GM12878 (cell line): ENCODE measurements around the gene SMARCA4. TPM values are rescaled to one million over a fixed set of nuclear protein-coding genes. Genes with fewer than 3 reads are reported as not detected.

Experiments
- ATAC-seq: fragments of 200-7000 bp; cut with Tn5 transposase; 3 replicates; pipeline ENCODE4 v1.9.1; 2020; ENCODE audit warnings: mild to moderate bottlenecking, moderate library complexity
- BruUV-seq: library from RNA; stranded (reverse); fragments of 400-500 nt; replicated peaks from 2 replicates; lab custom pipeline; 2021; lab: Mats Ljungman, UMichigan
- CTCF ChIA-PET: fragments of 300-600 bp; sonication (Branson Sonifier 250); formaldehyde crosslinking; extraction: SDS; loops from one replicate; lab custom pipeline; 2021; ENCODE audit warnings: inconsistent platforms; lab: Yijun Ruan, JAX
- POLR2A ChIA-PET: fragments of 350-600 bp; formaldehyde crosslinking; extraction: SDS; loops from one replicate; lab custom pipeline; 2021; ENCODE audit warnings: inconsistent platforms; lab: Charles Lee
- RAD21 ChIA-PET: fragments of 300-600 bp; sonication (Branson Sonifier 250); formaldehyde crosslinking; loops from one replicate; lab custom pipeline; 2023; ENCODE audit warnings: antibody characterized with exemption; ENCODE audit not compliant: unreplicated experiment; lab: Charles Lee
- SMC1A ChIA-PET: fragments of 300-600 bp; sonication (Branson Sonifier 250); formaldehyde crosslinking; loops from one replicate; lab custom pipeline; 2023; ENCODE audit not compliant: unreplicated experiment, uncharacterized antibody; lab: Charles Lee
- DNase-seq: peaks from one replicate; pipeline ENCODE4 v3.0.0-alpha.2; 2011; ENCODE audit warnings: low read depth, low spot score
- FAIRE-seq: peaks from 3 replicates; lab custom pipeline; 2011; peaks lifted over from hg19 to GRCh38; lab: Jason Lieb, UNC
- H2AFZ ChIP-seq: 2 replicates; pipeline ENCODE4 v1.6.0; 2011; ENCODE audit warnings: low read depth, low read length, control low read depth; ENCODE audit not compliant: control insufficient read depth
- H3K27ac ChIP-seq: 2 replicates; pipeline ENCODE4 v1.5.1; 2011; ENCODE audit warnings: control low read depth; ENCODE audit not compliant: control insufficient read depth, insufficient read depth
- H3K27me3 ChIP-seq, 2 experiments: replicated peaks in 1 of 2; 2 replicates each; pipeline versions ENCODE4 v1.6.0 to v1.6.1; 2011; ENCODE audit warnings: low read length in 1 of 2; ENCODE audit not compliant: control insufficient read depth in 2 of 2, insufficient read depth in 2 of 2
- H3K36me3 ChIP-seq, 2 experiments: 2 replicates each; pipeline ENCODE4 v1.5.1; 2011; ENCODE audit warnings: low read length in 1 of 2; ENCODE audit not compliant: control insufficient read depth in 2 of 2, insufficient read depth in 2 of 2
- H3K4me1 ChIP-seq: 2 replicates; pipeline ENCODE4 v1.6.1; 2011; ENCODE audit warnings: mild to moderate bottlenecking, low read length, moderate library complexity, mixed read lengths; ENCODE audit not compliant: control insufficient read depth, insufficient read depth
- H3K4me2 ChIP-seq: 2 replicates; pipeline ENCODE4 v1.6.0; 2011; ENCODE audit warnings: control low read depth; ENCODE audit not compliant: control insufficient read depth, insufficient read depth
- H3K4me3 ChIP-seq: fragments of 200-600 bp; sonication (generic); 2 replicates; pipeline ENCODE4 v1.5.1; 2016
- H3K79me2 ChIP-seq: 2 replicates; pipeline ENCODE4 v1.6.0; 2011; ENCODE audit warnings: low read length; ENCODE audit not compliant: control insufficient read depth, insufficient read depth
- H3K9ac ChIP-seq: 2 replicates; pipeline ENCODE4 v1.8.0; 2011; ENCODE audit warnings: low read length, control low read depth, mixed read lengths; ENCODE audit not compliant: control insufficient read depth, insufficient read depth
- H3K9me3 ChIP-seq: replicated peaks from 3 replicates; pipeline ENCODE4 v1.5.1; 2011; ENCODE audit warnings: mild to moderate bottlenecking, low read length; ENCODE audit not compliant: control insufficient read depth, insufficient read depth
- H4K20me1 ChIP-seq: 2 replicates; pipeline ENCODE4 v1.6.0; 2011; ENCODE audit not compliant: control insufficient read depth, insufficient read depth
- BCL11A ChIP-seq: IDR thresholded peaks from 2 replicates; pipeline ENCODE4 v1.6.1; 2011; ENCODE audit warnings: low read depth, low read length
- E4F1 ChIP-seq: fragments of 450-650 bp; IDR thresholded peaks from 2 replicates; pipeline ENCODE4 v1.6.1; 2018; ENCODE audit warnings: borderline replicate concordance, mild to moderate bottlenecking; ENCODE audit not compliant: partially characterized antibody
- ETV6 ChIP-seq, 2 experiments: fragments of 450-650 bp in 1 of 2; IDR thresholded peaks in 1 of 2; conservative IDR thresholded peaks in 1 of 2; 2 replicates each; pipeline ENCODE4 v1.6.1; 2014; ENCODE audit warnings: antibody characterized with exemption in 1 of 2, borderline replicate concordance in 1 of 2, low read depth in 1 of 2, mild to moderate bottlenecking in 1 of 2, moderate library complexity in 1 of 2
- KAT2A ChIP-seq: conservative IDR thresholded peaks from 2 replicates; pipeline ENCODE4 v1.6.1; 2011; ENCODE audit warnings: low read depth, low read length; ENCODE audit not compliant: control insufficient read depth
- MEF2B ChIP-seq: fragments of 450-650 bp; IDR thresholded peaks from 2 replicates; pipeline ENCODE4 v1.6.1; 2018; ENCODE audit warnings: mild to moderate bottlenecking, moderate library complexity; ENCODE audit not compliant: partially characterized antibody, poor library complexity, severe bottlenecking
- MXI1 ChIP-seq: fragments of 150-350 bp; IDR thresholded peaks from 2 replicates; pipeline ENCODE4 v1.6.1; 2011; ENCODE audit warnings: low read depth, mild to moderate bottlenecking, inconsistent platforms, low read length, improper control_type of control experiment
- RAD21 ChIP-seq: IDR thresholded peaks from 2 replicates; pipeline ENCODE4 v1.6.1; 2011; ENCODE audit warnings: mild to moderate bottlenecking, low read depth, low read length, moderate library complexity; ENCODE audit not compliant: insufficient read depth
- RUNX3 ChIP-seq: IDR thresholded peaks from 2 replicates; pipeline ENCODE4 v1.6.1; 2012; ENCODE audit warnings: low read length, inconsistent platforms
- SREBF2 ChIP-seq: IDR thresholded peaks from 2 replicates; pipeline ENCODE4 v1.6.1; 2012; ENCODE audit warnings: mild to moderate bottlenecking, low read length
- SUZ12 ChIP-seq: fragments of 200-600 bp; sonication (generic); IDR thresholded peaks from one replicate; pipeline ENCODE4 v1.6.1; 2018; ENCODE audit warnings: antibody characterized with exemption, mild to moderate bottlenecking; ENCODE audit not compliant: unreplicated experiment
- YY1 ChIP-seq: IDR thresholded peaks from 2 replicates; pipeline ENCODE4 v1.6.1; 2011; ENCODE audit warnings: low read depth, mild to moderate bottlenecking, low read length
- ZNF207 ChIP-seq: fragments of 450-650 bp; IDR thresholded peaks from 2 replicates; pipeline ENCODE4 v1.6.1; 2014; ENCODE audit warnings: antibody characterized with exemption, mild to moderate bottlenecking, borderline replicate concordance
- ZNF24 ChIP-seq: fragments of 450-650 bp; IDR thresholded peaks from 2 replicates; pipeline ENCODE4 v1.6.1; 2017; ENCODE audit warnings: antibody characterized with exemption, mild to moderate bottlenecking
- WGBS: methylation state at CpG from one replicate; pipeline ENCODE4 v1.1.6; 2016; ENCODE audit warnings: low lambda C conversion rate; ENCODE audit not compliant: insufficient replicate concordance, insufficient coverage; ENCODE audit errors: missing lambda C conversion rate; 5-methylcytosine and 5-hydroxymethylcytosine counted together
- in situ Hi-C: fragments of 300-500 bp; cut with MboI; formaldehyde crosslinking; loops from 9 replicates; pipeline ENCODE4 v1.14.3; 2018; ENCODE audit warnings: mixed read lengths
- intact Hi-C: fragments of 100-400 bp; cut with micrococcal nuclease; formaldehyde crosslinking; loops from one replicate; pipeline ENCODE4 v1.14.2; 2022; ENCODE audit not compliant: unreplicated experiment
- polyA plus RNA-seq, 11 experiments: library from polyadenylated mRNA; depleted of rRNA in 4 of 11; unstranded in 6 of 11; stranded (reverse) in 5 of 11; fragments of >200 nt; fragmentation: Nextera tagmentation in 4 of 11; fragmentation: Illumina TruSeq in 1 of 11; extraction: Ambion mirVana in 4 of 11; extraction: Trizol in 1 of 11; gene quantifications; 1 replicate in 1 of 11; 2 replicates in 10 of 11; pipeline versions ENCODE4 v1.2.1 to v1.2.3, GENCODE V29; 2011 to 2016; ENCODE audit warnings: inconsistent platforms in 2 of 11, missing spikeins in 2 of 11, low read depth in 1 of 11
- total RNA-seq, 4 experiments: library from RNA; depleted of rRNA in 3 of 4; stranded (reverse); fragments of >200 nt in 3 of 4; fragmentation: Illumina TruSeq in 1 of 4; extraction: Trizol in 1 of 4; gene quantifications; 2 replicates each; pipeline versions ENCODE4 v1.2.1 to v1.2.3, GENCODE V29; 2013 to 2021
- TF ChIP-seq, protein P1 (sequence below): fragments of 450-650 bp; formaldehyde crosslinking; IDR thresholded peaks from 2 replicates; pipeline ENCODE4 v1.4.0; 2020; ENCODE audit warnings: mild to moderate bottlenecking, moderate library complexity

Gene SMARCA4
- total and polyA plus RNA-seq, 10 of the 15 experiments (the other 5 are each of a cell fraction or from before 2014, with no cell fraction given): 22.4 to 175 (median 57.4) TPM

DNA sequence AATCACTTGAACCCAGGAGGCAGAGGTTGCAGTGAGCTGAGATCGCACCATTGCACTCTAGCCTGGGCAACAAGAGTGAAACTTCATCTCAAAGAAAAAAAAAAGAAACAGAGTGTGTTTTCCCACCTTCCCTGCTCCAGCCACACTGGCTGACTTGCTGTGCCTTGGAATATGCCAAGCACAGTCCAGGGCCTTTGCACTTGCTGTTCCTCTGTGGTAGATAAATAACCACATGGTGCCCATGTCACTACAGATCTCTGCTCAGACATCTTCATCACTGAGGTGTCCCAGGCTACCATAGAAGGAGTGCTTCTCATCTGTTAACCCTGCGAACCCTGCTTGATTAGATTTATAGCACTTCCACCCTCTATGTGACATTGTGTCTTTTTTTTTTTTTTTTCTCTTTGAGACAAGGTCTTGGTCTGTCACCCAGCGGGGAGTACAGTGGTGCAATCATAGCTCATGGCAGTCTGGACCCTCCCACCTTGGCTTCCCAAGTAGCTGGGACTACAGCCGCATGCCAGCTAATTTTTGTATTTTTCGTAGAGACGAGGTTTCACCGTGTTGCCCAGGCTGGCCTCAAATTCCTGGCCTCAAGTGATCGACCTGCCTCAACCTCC, 10.4 kb downstream of the SMARCA4 start (continued):
- TF ChIP-seq, protein P1, sequence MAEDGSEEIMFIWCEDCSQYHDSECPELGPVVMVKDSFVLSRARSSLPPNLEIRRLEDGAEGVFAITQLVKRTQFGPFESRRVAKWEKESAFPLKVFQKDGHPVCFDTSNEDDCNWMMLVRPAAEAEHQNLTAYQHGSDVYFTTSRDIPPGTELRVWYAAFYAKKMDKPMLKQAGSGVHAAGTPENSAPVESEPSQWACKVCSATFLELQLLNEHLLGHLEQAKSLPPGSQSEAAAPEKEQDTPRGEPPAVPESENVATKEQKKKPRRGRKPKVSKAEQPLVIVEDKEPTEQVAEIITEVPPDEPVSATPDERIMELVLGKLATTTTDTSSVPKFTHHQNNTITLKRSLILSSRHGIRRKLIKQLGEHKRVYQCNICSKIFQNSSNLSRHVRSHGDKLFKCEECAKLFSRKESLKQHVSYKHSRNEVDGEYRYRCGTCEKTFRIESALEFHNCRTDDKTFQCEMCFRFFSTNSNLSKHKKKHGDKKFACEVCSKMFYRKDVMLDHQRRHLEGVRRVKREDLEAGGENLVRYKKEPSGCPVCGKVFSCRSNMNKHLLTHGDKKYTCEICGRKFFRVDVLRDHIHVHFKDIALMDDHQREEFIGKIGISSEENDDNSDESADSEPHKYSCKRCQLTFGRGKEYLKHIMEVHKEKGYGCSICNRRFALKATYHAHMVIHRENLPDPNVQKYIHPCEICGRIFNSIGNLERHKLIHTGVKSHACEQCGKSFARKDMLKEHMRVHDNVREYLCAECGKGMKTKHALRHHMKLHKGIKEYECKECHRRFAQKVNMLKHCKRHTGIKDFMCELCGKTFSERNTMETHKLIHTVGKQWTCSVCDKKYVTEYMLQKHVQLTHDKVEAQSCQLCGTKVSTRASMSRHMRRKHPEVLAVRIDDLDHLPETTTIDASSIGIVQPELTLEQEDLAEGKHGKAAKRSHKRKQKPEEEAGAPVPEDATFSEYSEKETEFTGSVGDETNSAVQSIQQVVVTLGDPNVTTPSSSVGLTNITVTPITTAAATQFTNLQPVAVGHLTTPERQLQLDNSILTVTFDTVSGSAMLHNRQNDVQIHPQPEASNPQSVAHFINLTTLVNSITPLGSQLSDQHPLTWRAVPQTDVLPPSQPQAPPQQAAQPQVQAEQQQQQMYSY (CRISPR knock-in tag): no peak

DNA sequence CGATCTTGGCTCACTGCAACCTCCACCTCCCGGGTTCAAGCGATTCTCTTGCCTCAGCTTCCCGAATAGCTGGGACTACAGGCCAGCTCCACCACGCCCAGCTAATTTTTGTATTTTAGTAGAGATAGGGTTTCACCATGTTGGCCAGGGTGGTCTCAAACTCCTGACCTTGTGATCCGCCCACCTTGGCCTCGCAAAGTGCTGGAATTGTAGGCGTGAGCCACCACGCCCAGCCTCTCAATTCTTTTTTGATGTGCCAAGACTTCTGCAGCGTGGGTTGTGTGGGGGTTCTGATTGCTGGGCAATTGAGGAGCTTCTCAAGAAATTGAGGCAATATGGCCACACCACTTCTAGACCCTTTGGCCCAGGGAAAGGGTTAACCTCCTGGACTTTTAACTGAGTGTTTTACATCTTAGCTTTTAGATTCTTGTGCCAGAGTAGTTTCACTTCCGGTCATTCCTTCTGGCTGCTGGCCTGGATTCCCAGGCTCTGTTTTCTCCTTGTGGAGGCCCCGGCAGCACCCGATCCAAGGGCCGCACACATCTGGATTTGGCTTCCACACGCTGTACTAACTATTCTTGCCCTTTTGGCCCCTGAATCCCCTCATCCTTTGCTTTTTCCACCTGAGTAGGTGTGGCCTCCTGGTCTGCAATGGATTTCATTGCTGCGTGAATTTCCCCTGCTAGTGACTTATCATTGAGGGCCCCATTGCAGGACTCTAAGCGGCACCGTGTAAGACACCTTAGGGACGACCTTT, 14.7 kb downstream of the SMARCA4 start:
- H2AFZ ChIP-seq: no peak overlapping the region
- H3K4me3 ChIP-seq: no peak overlapping the region
- H3K79me2 ChIP-seq: peaks cover 81% of the 10 kb centered on the region
- no peak overlapping the region for H3K4me2 ChIP-seq
- intact Hi-C loops: no loop called here
- in situ Hi-C loops: no loop called here
- ChIA-PET RAD21 (interaction anchor here (0.6 kb wide), 1 partner anchor 1928 kb away, joined by 3 read pairs; no protein-coding TSS in a partner anchor), SMC1A (interaction anchor here (0.7 to 1.8 kb wide), 2 partner anchors 10 to 121 kb away, joined by 3 to 4 read pairs; no protein-coding TSS in a partner anchor), POLR2A (interaction anchor here (0.7 kb wide), 2 partner anchors 8 to 633 kb away, joined by 3 to 9 read pairs; no protein-coding TSS in a partner anchor), CTCF (interaction anchor here (2.1 kb wide), 1 partner anchor 34 kb away, joined by 4 read pairs; no protein-coding TSS in a partner anchor)
- no peaks in the 10 kb centered on the region for H3K27me3 ChIP-seq
- no TSS peak for BruUV-seq
- ATAC-seq (no peak), DNase-seq (no peak), FAIRE-seq (no peak)
- H3K36me3 ChIP-seq: peaks cover 8% of the 10 kb centered on the region in 2 experiments; a peak in 3 of 4 replicates
- H4K20me1 ChIP-seq: peaks cover 4% of the 10 kb centered on the region
- H3K4me1 ChIP-seq: peaks cover 24% of the 10 kb centered on the region
- peaks cover 1% of the 10 kb centered on the region; the same call in 1 of the 3 replicates for H3K9me3 ChIP-seq
- 95% methylated on average over 19 of the region's 19 CpGs for WGBS
- H3K27ac ChIP-seq: no peak overlapping the region
- H3K9ac ChIP-seq: no peak overlapping the region
- TF ChIP-seq SUZ12 (no peak), MEF2B (no peak), RAD21 (no peak), RUNX3 (no peak), MXI1 (no peak), E4F1 (no peak), ZNF24 (no peak), KAT2A (no peak), BCL11A (no peak), YY1 (no peak), ETV6 (conservative IDR thresholded peaks at IDR 0.05 in 1 of 2, IDR thresholded peaks at IDR 0.05 in 1 of 2; ENCODE audit: borderline replicate concordance in 1 of 2, low read depth in 1 of 2) (no peak), SREBF2 (no peak), ZNF207 (no peak)
